Panc1 (cell line): ENCODE data around the gene UQCC3.

Experiments
- CTCF ChIP-seq: fragments of 450-650 bp; IDR thresholded peaks from 2 replicates; pipeline ENCODE4 v1.5.1; 2017; ENCODE audit warnings: mild to moderate bottlenecking
- POLR2AphosphoS5 ChIP-seq: IDR thresholded peaks from 2 replicates; pipeline ENCODE4 v1.6.1; 2012; ENCODE audit warnings: mild to moderate bottlenecking, low read depth, low read length, moderate library complexity
- SIN3A ChIP-seq: IDR thresholded peaks from 2 replicates; pipeline ENCODE4 v1.6.1; 2012; ENCODE audit warnings: low read depth, mild to moderate bottlenecking, low read length, moderate library complexity, borderline replicate concordance; ENCODE audit not compliant: insufficient read depth
- TCF7L2 ChIP-seq: IDR thresholded peaks from 2 replicates; pipeline ENCODE4 v1.6.1; 2011; ENCODE audit warnings: mild to moderate bottlenecking, low read depth, low read length, inconsistent platforms

GRCh38 chr11:62671608-62672389, at the start of gene UQCC3, which contains the start of gene LBHD1:
- TF ChIP-seq CTCF (no peak), POLR2AphosphoS5 (peak; percentile 25), SIN3A (0 out of 2 replicates have a peak, but pooled peaks have one; percentile 63), TCF7L2 (no peak)
